HG03139 (cell line): ENCODE results near the gene DNM3.
A peak's percentile ranks its signal among the peaks of the same experiment; 100 is the strongest.

ENCODE experiments used
- ATAC-seq: cut with Tn5 transposase; IDR thresholded peaks from one replicate; pipeline ENCODE4 v1.9.1; 2021; ENCODE audit not compliant: unreplicated experiment

The DNM3 gene

DNA sequence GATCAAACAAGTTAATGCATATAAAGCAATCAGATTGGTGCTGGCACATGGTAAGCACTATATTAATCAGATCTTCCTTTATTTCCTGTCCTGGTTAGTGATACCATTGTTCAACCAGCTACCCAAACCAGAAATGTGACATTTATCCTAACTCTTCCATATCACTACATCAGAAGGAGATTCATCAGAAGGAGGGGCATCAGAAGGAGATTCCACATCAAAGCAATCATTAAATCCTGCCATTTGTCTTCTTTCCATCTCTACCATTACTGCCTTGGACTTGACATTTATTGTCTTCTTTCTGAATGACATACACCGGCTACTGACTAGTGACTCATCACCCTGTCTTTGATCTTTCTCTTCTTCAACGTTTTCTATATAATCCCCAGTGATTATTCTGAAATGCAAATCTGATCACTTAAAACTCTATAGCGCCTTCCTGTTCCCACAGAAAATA, 75.0 kb downstream of the DNM3 start:
- no peak for ATAC-seq

DNA sequence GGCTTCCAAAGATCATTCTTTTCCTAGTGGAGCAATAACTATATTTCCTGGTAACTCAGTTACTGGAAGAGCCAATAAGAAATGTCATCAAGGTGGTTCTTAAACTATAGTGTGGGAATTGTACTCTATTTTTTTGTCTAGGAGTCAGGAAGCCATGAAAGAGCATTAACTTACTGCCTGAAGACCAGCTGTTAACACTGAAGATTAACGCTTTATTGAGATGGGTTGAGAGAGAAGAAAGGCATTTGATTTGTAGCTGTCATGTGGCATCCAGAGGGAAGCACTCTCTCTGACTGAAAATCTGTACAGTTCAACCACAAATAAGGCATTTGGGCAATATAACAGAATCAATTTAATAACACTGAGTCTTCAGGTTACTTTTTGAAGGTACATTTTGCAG, 76.0 kb downstream of the DNM3 start:
- no peak for ATAC-seq

DNA sequence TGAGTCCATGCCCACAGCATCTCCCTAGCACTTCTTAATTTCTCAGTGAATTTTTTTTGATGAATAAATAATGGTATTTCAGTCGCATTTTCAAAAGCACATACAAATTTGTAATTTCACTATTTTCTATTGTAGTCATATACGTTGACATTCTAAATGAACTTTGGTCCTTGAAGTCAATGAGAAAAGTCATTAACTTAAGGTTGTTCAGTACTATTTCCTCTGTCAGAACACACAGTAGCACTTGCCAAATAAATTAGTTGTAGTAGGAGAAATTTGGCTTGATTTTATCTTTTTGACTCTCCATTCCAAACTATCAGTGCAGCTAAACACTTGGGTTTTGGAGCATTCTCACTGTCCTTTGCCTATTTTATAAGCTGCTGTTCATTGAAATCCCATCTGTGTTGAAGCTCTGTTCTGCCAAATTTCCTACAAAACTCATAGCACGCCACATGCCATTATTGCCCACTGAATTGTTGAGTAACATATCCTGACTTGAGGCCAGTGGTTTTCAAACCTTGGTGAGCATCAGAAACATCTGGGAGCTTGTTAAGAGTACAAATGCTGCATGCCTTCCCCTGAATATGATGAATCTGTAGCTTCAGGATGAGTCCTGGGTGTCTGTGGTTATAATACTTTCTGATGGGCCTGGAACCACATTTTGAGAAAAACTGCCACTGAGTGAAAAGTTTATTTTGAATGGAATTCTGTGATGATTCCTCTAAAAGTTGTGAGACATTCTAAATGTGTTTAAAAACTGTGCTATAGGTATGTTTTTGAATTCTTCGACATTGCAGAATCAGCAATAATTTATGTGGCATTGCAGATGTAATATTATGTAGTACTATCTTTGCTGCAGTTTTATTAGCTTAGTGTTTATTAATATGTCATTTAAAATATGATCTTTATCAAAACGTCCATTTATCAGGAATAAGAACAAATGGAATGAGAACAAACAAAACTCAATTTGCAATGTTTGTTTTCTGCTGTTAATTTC, 78.9 kb downstream of the DNM3 start:
- ATAC-seq = no peak

DNA sequence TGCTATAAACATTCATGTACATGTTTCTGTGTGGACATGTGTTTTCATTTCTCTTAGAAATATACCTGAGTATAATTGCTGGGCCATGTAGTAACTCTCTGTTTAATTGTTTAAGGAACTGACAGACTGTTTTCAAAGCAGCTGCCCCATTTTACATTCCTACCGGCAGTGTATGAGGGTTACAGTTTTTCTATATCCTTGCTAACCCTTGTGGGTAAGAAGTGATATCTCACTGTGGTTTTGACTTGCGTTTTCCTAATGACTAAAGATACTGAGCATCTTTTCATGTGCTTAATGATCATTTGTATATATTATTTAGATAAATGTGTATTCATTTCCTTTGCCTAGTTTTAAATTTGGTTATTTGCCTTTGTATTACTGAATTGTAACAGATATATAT, 81.7 kb downstream of the DNM3 start:
- no peak for ATAC-seq

DNA sequence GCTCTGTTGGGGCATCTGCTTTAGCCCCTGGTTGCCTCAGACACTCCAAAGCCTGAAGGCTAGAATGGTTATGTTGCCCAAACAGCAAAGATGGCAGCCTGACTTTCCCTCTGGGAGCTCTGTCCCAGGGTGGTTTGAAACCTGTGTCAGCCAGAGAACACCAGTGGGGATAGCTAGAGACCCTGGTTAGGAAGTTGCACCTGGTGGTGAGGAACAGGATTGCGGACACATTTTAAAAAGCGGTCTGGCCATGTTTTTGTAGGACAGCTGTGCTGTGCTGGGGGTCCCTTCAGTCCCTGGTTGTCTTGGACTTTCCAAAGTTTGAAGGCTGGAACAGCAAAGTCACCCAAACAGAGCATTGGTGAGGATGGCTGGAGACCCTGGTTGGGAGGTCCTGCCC, 87.8 kb downstream of the DNM3 start:
- ATAC-seq = no peak

DNA sequence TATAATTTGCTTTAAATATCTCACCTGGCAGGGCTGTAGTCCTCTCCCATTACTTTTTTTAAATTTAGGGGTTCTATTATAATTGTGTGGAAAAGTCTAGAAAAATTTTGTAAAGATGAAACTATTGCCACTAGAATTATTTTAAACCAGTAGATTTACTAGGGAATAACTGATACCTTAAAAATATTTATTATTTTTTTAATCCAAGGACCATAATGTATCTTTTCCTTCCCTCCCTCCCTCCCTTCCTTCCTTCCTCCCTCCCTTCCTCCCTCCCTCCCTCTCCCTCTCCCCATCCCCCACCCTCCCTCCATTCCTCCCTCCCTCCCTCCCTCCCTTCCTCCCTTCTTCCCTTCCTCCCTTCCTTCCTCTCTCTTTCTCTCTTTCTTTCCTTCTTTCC, 90.5 kb downstream of the DNM3 start:
- ATAC-seq = no peak

DNA sequence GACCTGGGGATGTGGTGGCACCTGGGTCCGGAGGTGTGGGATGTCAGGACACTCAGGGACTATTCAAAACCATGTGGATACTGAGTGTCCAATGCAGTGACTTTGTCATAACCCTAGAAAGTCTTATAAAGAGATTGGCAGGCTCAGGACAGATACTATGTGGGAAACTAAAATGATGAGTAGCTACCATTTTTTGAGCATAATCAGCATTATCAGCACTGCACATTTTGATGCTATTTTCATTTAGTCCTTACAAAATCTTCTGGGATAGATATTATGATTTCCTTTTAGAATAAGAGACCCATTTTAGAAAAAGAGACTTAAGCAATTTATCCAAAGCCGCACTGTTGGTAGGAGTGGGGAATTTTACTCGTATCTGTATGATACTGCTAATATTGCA, 93.4 kb downstream of the DNM3 start:
- no peak for ATAC-seq

DNA sequence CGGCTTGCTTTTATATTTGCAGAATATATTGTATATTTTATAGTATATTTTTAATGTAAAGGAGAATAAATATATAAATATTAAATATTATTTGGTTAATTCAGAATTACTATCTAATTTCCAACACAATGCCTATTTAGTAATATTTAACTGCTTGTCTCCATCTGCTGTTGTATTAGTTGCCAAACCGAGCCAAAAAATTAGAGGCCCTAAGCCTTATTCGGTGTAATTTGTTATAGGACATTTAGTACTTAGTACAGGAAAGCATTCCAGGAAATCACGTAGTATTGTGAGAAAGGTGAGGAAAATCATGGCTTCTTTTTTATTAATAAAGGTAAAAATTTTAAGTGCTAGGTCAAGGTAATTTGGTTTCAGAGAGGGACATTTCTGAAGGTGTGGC, 93.8 kb downstream of the DNM3 start:
- no peak for ATAC-seq

DNA sequence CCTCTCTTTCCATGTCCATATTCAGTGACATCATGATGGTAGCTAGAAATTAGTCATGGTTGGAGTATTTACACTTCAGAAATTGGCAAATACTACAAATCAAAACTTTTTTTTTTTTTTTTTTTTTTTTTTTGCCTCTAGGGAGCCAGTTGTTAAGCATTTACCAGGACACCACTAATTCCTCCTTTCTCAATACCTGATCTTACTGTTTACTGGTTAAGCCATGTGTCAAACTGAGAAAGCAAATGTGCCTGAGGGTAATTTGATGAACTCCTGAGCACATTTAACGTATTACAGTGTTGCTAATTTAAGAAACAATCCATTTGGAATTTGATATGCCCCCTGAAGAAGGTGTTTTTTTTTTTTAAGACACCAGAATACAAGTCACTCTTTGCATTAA, 94.4 kb downstream of the DNM3 start:
- ATAC-seq = no peak

DNA sequence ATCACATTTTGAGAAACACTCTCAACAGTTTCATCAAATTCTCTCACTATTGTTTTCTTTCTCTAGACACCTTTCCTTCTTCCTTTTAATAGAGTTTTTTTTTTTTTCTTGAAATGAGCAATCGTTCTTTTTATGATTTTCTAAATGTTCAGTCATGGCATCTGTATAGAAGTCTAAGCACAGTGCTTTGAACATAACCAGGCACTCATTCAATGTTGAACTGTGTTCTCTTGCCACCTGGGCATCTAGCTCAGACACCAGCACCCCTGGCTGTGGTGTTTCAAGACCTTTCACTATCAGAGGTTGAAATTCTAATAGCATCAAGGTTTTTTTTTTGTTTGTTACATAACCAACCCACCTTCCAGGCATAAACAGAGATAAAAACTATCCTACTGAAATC, 96.6 kb downstream of the DNM3 start:
- no peak for ATAC-seq

DNA sequence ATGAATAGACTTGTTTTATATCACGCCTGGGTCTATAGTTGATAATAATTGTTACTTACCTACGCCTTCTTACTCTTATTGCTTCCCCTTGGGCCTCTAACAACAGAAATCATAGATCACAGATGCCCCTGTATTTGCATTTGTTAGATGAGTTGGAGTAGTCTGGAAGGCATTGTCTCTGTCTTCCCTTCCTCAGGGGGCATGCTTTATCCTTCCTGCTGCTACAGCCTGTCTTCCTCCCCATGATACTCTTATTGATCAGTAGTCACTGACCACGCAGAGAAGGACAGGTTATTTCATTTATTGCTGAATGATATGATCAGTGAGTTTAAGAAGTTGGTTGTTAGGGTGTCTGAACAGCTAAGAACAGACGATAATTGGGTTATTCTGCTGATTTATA, 98.4 kb downstream of the DNM3 start:
- ATAC-seq = no peak

DNA sequence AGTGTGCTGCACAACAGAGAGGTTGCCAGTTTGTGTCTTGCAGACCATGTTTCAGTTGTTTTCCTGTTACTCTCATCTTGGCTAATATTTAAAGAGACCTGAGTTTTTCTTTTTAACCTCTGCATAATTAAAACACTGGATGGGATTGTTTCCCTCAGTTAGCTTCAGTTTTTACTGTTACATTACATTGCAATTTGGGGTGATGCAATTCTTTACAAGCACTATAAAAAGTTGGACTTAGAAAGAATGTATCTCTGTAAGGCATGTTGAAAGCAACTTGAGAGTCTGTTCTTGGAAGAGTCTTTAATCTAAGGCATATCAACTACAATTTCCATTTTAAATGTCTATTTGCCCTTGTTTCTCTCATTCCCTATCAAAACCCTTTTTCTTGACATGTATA, 99.1 kb downstream of the DNM3 start:
- no peak for ATAC-seq

DNA sequence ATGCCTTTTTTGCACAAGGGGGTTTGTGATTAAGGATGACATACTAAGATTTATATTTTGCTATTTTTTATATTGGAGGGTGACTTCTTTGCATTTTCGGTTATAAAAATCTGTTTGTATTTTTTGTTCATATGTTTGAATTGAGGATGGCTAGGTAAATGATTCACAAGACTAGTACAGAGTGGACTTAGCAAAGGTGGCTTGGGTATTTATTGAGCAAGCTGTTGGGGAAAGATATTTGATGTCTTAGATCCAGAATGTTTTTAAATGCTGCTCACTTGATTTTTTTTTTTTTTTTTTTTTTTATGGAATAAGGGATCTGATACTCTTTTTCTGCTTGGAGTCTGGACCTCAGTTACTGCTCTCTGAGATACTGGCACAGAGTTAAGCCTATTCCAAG, 100.6 kb downstream of the DNM3 start:
- ATAC-seq = no peak

DNA sequence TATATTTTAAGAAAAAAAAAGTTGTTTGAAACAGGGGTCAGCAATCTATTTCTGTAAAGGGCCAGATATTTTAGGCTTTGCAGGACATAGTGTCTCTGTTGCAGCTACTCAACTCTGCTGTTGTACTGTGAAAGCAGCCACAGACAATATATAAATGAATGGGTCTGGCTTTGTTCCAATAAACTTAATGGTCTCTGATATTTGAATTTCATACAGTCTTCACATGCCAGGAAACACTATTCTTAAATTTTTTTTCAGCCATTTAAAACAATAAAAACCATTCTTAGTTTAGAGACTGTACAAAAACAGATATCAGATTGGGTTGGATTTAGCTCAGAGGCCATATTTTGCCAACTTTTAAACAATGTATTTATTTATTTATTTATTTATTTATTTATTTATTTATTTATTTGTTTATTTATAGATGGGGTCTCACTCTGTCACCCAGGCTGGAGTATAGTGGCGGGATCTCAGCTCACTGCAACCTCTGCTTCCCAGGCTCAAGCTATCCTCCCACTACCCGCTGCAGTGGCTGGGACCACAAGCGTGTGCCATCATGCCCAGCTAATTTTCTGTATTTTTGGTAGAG, 102.8 kb downstream of the DNM3 start:
- ATAC-seq = no peak

DNA sequence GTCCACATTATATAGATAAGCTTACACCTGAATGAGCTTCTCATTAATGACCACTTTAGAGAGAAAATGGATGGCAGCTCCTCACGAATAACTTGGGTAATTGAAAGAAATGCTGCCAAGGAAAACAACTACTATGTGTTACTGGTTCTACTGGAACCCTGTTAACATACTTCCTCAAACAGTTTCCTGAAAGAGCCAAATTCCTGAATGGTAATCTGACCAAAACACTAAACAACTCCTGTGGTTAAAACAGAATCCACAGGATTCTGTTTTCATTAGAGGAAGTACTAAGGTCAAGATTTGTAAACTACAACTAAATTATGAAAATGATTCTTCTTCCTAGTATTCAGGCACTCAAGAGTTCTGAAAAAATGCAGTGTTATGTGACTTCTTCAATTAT, 107.2 kb downstream of the DNM3 start:
- ATAC-seq = no peak

DNA sequence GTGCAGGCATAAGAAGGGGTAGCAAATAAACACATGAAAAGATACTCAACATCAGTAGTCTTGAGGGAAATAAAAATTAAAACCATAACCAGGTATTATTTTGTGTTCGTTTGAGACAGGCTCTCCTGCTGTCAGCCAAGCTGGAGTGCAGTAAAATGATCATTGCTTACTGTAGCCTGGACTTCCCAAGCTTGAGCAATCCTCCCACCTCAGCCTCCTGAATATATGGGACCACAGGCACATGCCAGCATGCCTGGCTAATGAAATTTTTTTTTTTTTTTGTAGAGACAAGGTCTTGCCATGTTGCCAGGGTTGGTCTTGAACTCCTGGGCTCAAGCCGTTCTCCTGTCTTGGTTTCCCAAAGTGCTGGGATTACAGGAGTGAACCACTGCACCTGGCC, 108.0 kb downstream of the DNM3 start:
- no peak for ATAC-seq

DNA sequence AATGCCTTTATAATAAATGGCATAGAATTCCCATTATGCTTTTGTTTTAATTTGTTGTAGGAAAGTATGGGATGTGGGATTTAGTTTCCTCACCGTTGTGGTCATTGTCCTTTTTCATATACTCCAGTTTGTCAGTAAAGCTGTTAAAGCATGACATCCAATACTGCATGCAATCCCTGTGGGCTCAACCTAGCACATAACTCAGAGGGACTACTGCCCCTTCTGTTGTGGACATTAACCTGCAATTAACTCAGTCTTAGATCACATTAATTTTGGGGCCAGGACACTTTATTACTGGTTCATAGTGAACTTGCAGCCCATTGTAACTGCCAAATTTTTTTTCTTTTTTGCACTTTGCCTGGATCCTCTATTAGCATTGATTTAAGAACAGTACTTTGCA, 112.5 kb downstream of the DNM3 start:
- no peak for ATAC-seq

DNA sequence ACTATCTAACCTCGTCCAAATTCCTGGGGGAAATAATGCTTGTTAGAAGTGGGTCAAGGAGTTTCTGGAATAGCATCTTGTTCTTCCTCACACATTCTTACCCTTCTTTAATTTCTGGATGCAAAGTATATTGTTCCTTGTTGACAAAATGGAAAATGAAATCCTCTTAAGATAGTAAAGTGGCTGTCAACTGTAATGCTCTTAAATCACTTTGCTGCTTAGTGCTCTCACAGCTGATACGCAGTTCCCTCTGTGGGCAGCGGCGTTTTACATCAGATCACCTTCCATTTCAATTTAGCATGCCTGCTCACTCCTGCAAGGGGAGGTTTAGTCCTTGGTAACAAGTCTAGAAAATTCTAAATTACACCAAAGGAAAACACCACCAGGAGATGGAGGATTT, 113.1 kb downstream of the DNM3 start:
- no peak for ATAC-seq

DNA sequence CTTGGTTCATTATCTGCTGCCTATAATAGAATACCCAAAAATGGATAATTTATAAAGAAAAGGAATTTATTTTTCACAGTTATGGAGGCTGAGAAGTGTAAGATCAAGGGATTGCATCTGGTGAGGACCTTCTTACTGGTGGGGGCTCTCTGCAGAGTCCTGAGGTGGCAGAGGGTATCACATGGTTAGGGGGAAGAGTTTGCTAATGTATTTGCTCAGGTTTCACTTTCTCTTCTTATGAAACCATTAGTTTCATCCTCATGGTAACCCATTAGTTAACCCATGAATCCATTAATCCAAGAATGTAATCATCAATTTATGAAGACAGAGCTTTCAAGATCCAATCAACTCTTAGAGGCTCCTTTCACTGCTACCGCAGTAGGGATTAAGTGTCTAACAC, 120.6 kb downstream of the DNM3 start:
- peak; percentile 65 for ATAC-seq

DNA sequence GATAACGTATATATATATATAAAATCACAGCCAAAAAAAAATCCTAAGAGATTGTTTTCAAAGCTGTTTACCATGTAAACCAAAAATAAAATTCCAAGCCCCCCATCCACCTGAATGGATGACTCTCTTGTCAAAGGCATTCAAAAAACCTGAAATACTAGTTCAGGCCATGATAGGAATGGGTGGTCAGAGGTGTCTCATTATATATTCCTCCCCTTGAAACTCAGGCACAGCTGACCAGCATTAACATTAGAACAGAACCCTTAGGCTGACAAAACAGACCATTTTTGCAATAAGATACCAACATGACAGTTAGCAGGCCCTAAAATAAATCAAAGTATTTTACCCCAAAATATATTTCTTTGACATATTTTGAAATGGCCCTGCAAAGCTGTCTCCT, 122.5 kb downstream of the DNM3 start:
- ATAC-seq = no peak

DNA sequence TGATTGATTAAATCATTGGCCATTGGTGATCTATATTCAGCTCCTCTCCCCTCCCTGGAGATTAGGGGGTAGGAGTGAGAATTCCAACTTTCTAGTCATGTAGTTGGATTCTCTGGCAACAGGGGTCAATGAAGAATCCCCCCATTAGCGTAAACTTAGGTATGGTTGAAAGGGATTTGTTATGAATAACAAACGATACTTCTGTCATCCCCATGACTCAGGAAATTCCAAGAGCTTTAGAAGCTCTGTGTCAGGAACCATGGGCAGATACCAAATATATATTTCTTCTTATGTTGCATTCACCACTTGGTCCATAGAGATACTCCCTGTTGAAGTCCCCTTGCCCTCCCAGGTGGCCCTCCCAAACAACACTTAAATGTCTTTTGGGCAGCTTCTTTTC, 124.5 kb downstream of the DNM3 start:
- no peak for ATAC-seq

DNA sequence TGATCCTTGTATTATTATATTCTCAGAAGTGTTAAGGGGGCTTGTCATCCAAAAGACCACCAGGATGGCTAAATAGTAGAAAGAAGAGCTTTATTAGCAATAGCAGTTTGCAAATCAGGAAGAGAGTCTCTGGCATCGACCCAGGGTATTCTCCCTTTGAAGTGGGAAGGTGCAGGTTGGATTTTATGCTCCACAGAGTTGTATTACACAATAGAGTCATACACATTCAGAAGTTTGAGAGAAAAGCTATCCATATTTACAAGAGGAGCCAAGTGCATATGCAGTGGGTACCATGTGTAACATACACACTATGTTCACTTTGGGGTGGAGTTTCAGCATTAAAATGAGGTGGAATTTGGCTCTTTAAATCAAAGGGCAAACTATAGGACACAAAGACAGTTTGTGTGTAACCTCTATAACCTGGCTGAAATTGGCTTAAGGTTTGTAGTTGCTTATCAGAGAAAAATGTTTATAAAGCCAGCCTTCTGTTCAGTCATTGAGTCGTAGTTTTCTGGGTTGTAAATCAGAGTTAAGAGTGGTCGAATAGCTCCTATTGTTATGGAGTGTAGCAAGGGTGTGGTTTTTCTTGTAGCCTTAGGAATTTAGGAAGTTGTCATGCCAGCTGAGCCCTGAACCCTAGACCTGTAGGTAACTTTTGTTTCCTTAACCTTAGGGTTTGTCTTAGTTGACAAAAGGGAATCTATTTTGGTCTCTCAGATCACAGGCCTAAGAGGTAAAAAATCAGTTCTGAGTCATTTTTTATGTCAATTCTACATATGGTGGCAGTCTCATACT, 125.3 kb downstream of the DNM3 start:
- no peak for ATAC-seq
